ENCODE data around the gene P2RX4.

Gene P2RX4

DNA sequence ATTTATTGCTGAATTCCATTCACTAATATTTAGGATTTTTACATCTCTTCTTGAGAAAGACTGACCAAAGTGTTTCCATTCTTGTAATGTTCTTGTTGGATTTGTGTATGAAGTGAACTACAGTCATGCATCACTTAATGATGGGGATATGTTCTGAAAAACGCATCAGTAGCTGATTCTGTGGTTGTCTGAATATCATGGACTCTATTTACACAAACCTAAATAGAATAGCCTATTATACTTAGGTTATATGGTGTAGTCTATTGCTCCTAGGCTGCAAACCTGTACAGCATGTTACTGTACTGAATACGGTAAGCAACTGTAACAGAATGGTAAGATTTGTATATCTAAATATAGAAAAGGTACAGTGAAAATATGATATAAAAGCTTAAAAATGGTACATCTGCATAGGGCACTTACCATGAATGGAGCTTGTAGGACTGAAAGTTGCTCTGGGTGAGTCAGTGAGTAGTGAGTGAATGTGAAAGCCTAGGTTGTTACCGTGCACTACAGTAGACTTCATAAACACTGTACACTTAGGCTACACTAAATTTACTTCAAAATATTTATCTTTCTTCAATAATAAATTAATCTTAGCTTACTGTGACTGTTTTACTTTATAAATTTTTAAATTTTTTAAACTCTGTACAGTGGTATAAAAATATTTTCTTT is 27.6 kb upstream of the P2RX4 start:
- H3K9ac ChIP-seq (ENCODE audit: insufficient read length, low read depth): no peak overlapping the region
- TF ChIP-seq SUZ12 (IDR thresholded peaks at IDR 0.05; ENCODE audit: extremely low read depth, insufficient read depth, insufficient read length): no peak
- TF ChIP-seq ZNF274 (IDR thresholded peaks at IDR 0.05; ENCODE audit: low read depth, low read length): no peak
- DNase-seq (ENCODE audit: low read depth, low spot score): no peak
- H3K27me3 ChIP-seq (ENCODE audit: insufficient read depth, insufficient read length): no peaks in the 10 kb centered on the region
- H3K4me1 ChIP-seq (ENCODE audit: insufficient read depth, insufficient read length): no peaks in the 10 kb centered on the region
- no peaks in the 10 kb centered on the region for H3K36me3 ChIP-seq (ENCODE audit: insufficient read depth, insufficient read length, low read length)
- H3K4me3 ChIP-seq (ENCODE audit: insufficient read length, low read depth): no peak overlapping the region
- H3K9me3 ChIP-seq (ENCODE audit: insufficient read depth, low read length): no peaks in the 10 kb centered on the region

DNA sequence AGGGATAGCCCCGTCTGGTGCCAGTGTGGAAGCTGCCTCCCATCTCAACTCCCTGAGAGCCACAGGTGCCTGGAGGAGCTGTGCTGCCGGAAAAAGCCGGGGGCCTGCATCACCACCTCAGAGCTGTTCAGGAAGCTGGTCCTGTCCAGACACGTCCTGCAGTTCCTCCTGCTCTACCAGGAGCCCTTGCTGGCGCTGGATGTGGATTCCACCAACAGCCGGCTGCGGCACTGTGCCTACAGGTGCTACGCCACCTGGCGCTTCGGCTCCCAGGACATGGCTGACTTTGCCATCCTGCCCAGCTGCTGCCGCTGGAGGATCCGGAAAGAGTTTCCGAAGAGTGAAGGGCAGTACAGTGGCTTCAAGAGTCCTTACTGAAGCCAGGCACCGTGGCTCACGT is 25.5 kb upstream of the P2RX4 start:
- TF ChIP-seq YY1 (IDR thresholded peaks at IDR 0.05; ENCODE audit: insufficient read depth, insufficient read length) (no peak), ZNF274 (IDR thresholded peaks at IDR 0.05; ENCODE audit: low read depth, low read length) (no peak), SUZ12 (IDR thresholded peaks at IDR 0.05; ENCODE audit: extremely low read depth, insufficient read depth, insufficient read length) (no peak)
- H3K4me3 ChIP-seq (ENCODE audit: insufficient read length, low read depth): no peak overlapping the region
- no peaks in the 10 kb centered on the region for H3K4me1 ChIP-seq (ENCODE audit: insufficient read depth, insufficient read length)
- no peak for DNase-seq (ENCODE audit: low read depth, low spot score)
- H3K9me3 ChIP-seq (ENCODE audit: insufficient read depth, low read length): no peaks in the 10 kb centered on the region
- H3K27me3 ChIP-seq (ENCODE audit: insufficient read depth, insufficient read length): no peaks in the 10 kb centered on the region
- no peaks in the 10 kb centered on the region for H3K36me3 ChIP-seq (ENCODE audit: insufficient read depth, insufficient read length, low read length)
- H3K9ac ChIP-seq (ENCODE audit: insufficient read length, low read depth): no peak overlapping the region

DNA sequence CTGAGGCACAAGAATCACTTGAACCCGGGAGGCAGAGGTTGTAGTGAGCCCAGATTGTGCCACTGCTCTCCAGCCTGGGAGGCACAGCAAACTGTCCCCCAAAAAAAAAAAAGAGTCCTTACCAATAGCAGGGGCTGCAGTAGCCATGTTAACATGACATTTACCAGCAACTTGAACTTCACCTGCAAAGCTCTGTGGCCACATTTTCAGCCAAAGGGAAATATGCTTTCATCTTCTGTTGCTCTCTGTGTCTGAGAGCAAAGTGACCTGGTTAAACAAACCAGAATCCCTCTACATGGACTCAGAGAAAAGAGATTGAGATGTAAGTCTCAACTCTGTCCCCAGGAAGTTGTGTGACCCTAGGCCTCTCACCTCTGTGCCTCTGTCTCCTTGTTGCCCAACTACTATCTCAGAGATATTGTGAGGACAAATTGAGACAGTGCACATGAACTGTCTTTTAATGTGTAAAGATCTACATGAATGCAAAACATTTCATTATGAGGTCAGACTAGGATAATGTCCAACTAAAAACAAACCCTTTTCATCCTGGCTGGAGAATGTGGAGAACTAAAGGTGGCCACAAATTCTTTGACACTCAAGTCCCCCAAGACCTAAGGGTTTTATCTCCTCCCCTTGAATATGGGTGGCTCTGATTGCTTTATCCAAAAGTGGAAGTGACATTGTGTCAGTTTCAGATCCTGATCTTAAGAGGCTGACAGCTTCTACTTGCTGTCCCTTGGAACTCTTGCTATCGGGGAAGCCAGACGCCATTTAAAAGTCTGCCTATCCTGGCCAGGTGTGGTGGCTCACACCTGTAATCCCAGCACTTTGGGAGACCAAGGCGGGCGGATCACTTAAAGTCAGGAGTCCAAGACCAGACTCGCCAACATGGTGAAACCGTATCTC is 24.7 kb upstream of the P2RX4 start:
- Histone ChIP-seq H3K4me3 (ENCODE audit: insufficient read length, low read depth) (no peak overlapping the region), H3K27me3 (ENCODE audit: insufficient read depth, insufficient read length) (no peaks in the 10 kb centered on the region), H3K36me3 (ENCODE audit: insufficient read depth, insufficient read length, low read length) (no peaks in the 10 kb centered on the region), H3K9me3 (ENCODE audit: insufficient read depth, low read length) (no peaks in the 10 kb centered on the region), H3K9ac (ENCODE audit: insufficient read length, low read depth) (no peak overlapping the region), H3K4me1 (ENCODE audit: insufficient read depth, insufficient read length) (no peaks in the 10 kb centered on the region)
- DNase-seq (ENCODE audit: low read depth, low spot score): no peak
- TF ChIP-seq SUZ12 (IDR thresholded peaks at IDR 0.05; ENCODE audit: extremely low read depth, insufficient read depth, insufficient read length) (no peak), YY1 (IDR thresholded peaks at IDR 0.05; ENCODE audit: insufficient read depth, insufficient read length) (no peak), ZNF274 (IDR thresholded peaks at IDR 0.05; ENCODE audit: low read depth, low read length) (no peak)

DNA sequence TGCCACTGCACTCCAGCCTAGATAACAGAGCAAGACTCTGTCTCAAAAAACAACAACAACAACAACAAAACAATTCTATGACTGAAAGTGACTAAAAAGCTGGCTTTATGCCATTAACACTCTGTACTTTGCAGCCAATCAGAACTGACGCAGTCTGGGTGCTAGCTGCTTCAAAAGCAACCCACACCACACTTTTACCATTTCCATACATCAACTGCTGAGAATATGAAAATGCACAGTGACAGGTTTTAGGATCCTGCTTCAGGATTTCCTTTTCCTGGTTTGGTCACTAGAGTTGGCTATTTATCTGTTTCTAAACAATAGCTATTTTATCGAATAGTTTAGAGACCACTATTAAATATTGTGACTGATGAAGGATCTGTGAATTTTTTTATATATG is 23.1 kb upstream of the P2RX4 start:
- H3K4me3 ChIP-seq (ENCODE audit: insufficient read length, low read depth): no peak overlapping the region
- DNase-seq (ENCODE audit: low read depth, low spot score): no peak

DNA sequence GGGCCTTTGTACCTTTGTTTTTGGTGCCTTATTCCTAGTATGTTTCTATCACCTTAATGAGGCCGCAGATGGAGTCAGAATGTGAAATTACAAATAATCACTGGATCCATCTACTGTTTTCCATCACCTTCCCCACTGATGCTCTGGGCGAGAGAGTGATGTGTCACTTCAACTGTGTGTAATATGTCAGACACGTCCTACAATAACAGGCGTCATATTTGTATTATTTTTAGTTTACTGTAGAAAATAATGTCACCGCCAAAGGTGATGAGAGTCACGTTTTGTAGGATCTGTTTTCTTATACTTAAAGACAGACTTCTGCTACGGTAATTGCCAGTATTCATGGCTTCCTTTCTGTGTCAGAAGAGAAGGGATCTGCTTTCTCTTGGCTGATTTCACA is 22.4 kb upstream of the P2RX4 start:
- TF ChIP-seq ZNF274 (IDR thresholded peaks at IDR 0.05; ENCODE audit: low read depth, low read length) (no peak), YY1 (IDR thresholded peaks at IDR 0.05; ENCODE audit: insufficient read depth, insufficient read length) (no peak), SUZ12 (IDR thresholded peaks at IDR 0.05; ENCODE audit: extremely low read depth, insufficient read depth, insufficient read length) (no peak)
- no peaks in the 10 kb centered on the region for H3K27me3 ChIP-seq (ENCODE audit: insufficient read depth, insufficient read length)
- no peak overlapping the region for H3K4me3 ChIP-seq (ENCODE audit: insufficient read length, low read depth)
- H3K9me3 ChIP-seq (ENCODE audit: insufficient read depth, low read length): peaks cover 8% of the 10 kb centered on the region; the same call in 1 of the 2 replicates
- H3K9ac ChIP-seq (ENCODE audit: insufficient read length, low read depth): no peak overlapping the region
- H3K36me3 ChIP-seq (ENCODE audit: insufficient read depth, insufficient read length, low read length): no peaks in the 10 kb centered on the region
- DNase-seq (ENCODE audit: low read depth, low spot score): no peak
- H3K4me1 ChIP-seq (ENCODE audit: insufficient read depth, insufficient read length): no peaks in the 10 kb centered on the region

More for the DNA sequence above, 23.1 kb upstream of the P2RX4 start:
- TF ChIP-seq ZNF274 (IDR thresholded peaks at IDR 0.05; ENCODE audit: low read depth, low read length) (no peak), SUZ12 (IDR thresholded peaks at IDR 0.05; ENCODE audit: extremely low read depth, insufficient read depth, insufficient read length) (no peak), YY1 (IDR thresholded peaks at IDR 0.05; ENCODE audit: insufficient read depth, insufficient read length) (no peak)
- Histone ChIP-seq H3K9me3 (ENCODE audit: insufficient read depth, low read length) (peaks cover 8% of the 10 kb centered on the region; the same call in 1 of the 2 replicates), H3K27me3 (ENCODE audit: insufficient read depth, insufficient read length) (no peaks in the 10 kb centered on the region), H3K36me3 (ENCODE audit: insufficient read depth, insufficient read length, low read length) (no peaks in the 10 kb centered on the region), H3K9ac (ENCODE audit: insufficient read length, low read depth) (no peak overlapping the region), H3K4me1 (ENCODE audit: insufficient read depth, insufficient read length) (no peaks in the 10 kb centered on the region)

DNA sequence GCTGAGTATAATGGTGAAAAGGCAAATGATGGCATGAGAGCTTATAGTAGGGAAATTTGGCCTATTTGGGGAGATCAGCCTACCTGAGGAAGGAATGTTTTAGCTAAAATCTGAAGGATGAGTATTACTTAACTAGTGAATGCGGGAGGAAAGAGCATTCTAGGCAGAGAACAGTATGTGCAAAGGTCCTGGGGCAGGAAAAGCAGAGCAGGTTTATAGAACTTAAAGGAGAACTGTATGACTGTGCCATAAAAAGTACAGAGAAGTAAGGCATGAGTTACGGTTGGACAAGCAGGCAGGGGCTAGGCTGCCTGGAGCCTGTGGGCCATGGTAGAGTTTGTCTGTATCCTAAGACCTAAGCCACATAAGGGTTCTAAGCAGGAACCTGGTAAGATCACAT is 21.7 kb upstream of the P2RX4 start:
- Histone ChIP-seq H3K36me3 (ENCODE audit: insufficient read depth, insufficient read length, low read length) (no peaks in the 10 kb centered on the region), H3K27me3 (ENCODE audit: insufficient read depth, insufficient read length) (no peaks in the 10 kb centered on the region), H3K4me1 (ENCODE audit: insufficient read depth, insufficient read length) (no peaks in the 10 kb centered on the region), H3K9me3 (ENCODE audit: insufficient read depth, low read length) (peaks cover 8% of the 10 kb centered on the region; the same call in 1 of the 2 replicates), H3K4me3 (ENCODE audit: insufficient read length, low read depth) (no peak overlapping the region), H3K9ac (ENCODE audit: insufficient read length, low read depth) (no peak overlapping the region)
- DNase-seq (ENCODE audit: low read depth, low spot score): no peak
- no peak for TF ChIP-seq YY1 (IDR thresholded peaks at IDR 0.05; ENCODE audit: insufficient read depth, insufficient read length)
- no peak for TF ChIP-seq ZNF274 (IDR thresholded peaks at IDR 0.05; ENCODE audit: low read depth, low read length)
- TF ChIP-seq SUZ12 (IDR thresholded peaks at IDR 0.05; ENCODE audit: extremely low read depth, insufficient read depth, insufficient read length): no peak

DNA sequence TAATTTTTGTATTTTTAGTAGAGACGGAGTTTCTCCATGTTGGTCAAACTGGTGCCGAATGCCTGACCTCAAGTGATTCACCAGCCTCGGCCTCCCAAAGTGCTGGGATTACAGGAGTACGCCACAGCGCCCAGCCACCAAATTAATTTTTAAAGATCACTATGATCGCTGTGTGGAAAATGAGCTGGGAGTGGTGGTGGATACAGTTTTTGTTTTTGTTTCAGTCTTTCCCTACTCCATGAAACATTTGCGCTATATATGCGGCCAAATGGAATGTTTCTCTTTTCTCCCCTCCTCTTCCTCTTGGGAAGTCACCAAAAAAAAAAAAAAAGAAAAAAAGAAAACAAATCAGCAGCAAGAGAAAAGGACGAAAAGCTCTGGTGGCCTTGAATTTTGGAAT is 20.8 kb upstream of the P2RX4 start:
- Histone ChIP-seq H3K4me3 (ENCODE audit: insufficient read length, low read depth) (no peak overlapping the region), H3K36me3 (ENCODE audit: insufficient read depth, insufficient read length, low read length) (no peaks in the 10 kb centered on the region), H3K4me1 (ENCODE audit: insufficient read depth, insufficient read length) (no peaks in the 10 kb centered on the region), H3K27me3 (ENCODE audit: insufficient read depth, insufficient read length) (no peaks in the 10 kb centered on the region), H3K9me3 (ENCODE audit: insufficient read depth, low read length) (peaks cover 8% of the 10 kb centered on the region; the same call in 1 of the 2 replicates), H3K9ac (ENCODE audit: insufficient read length, low read depth) (no peak overlapping the region)
- DNase-seq (ENCODE audit: low read depth, low spot score): no peak
- no peak for TF ChIP-seq ZNF274 (IDR thresholded peaks at IDR 0.05; ENCODE audit: low read depth, low read length)
- no peak for TF ChIP-seq SUZ12 (IDR thresholded peaks at IDR 0.05; ENCODE audit: extremely low read depth, insufficient read depth, insufficient read length)
- TF ChIP-seq YY1 (IDR thresholded peaks at IDR 0.05; ENCODE audit: insufficient read depth, insufficient read length): no peak
